KMS-11 (cell line): ENCODE results near the gene LIN7B.

Experiments used
- H2AFZ ChIP-seq: fragments of 200-600 bp; sonication (generic); 2 replicates; pipeline ENCODE4 v1.6.1; 2016; ENCODE audit warnings: antibody characterized with exemption, mixed run types, low read depth
- H3K27ac ChIP-seq: fragments of 200-600 bp; sonication (generic); 2 replicates; pipeline ENCODE4 v1.6.1; 2016; ENCODE audit warnings: mild to moderate bottlenecking, mixed run types
- H3K27me3 ChIP-seq: fragments of 200-600 bp; sonication (generic); 2 replicates; pipeline ENCODE4 v1.6.1; 2017; ENCODE audit warnings: mild to moderate bottlenecking, low read depth, mixed run types, moderate library complexity; ENCODE audit not compliant: insufficient read depth
- H3K36me3 ChIP-seq: fragments of 200-600 bp; sonication (generic); 2 replicates; pipeline ENCODE4 v1.6.1; 2017; ENCODE audit warnings: mild to moderate bottlenecking, mixed run types; ENCODE audit not compliant: insufficient read depth
- H3K4me1 ChIP-seq: fragments of 200-600 bp; sonication (generic); 2 replicates; pipeline ENCODE4 v1.6.1; 2016; ENCODE audit warnings: mild to moderate bottlenecking, low read depth, mixed run types; ENCODE audit not compliant: poor library complexity, severe bottlenecking
- H3K4me2 ChIP-seq: fragments of 200-600 bp; sonication (generic); 2 replicates; pipeline ENCODE4 v1.7.0; 2016; ENCODE audit warnings: mild to moderate bottlenecking, mixed run types
- H3K4me3 ChIP-seq: fragments of 200-600 bp; sonication (generic); IDR thresholded peaks from 2 replicates; pipeline ENCODE4 v1.6.1; 2017; ENCODE audit warnings: low read depth, low read length, mixed read lengths; ENCODE audit not compliant: insufficient read depth
- H3K79me2 ChIP-seq: fragments of 200-600 bp; sonication (generic); 2 replicates; pipeline ENCODE4 v1.6.1; 2016; ENCODE audit warnings: low read depth, mixed run types; ENCODE audit not compliant: insufficient read depth
- H3K9ac ChIP-seq: fragments of 200-600 bp; sonication (generic); 2 replicates; pipeline ENCODE4 v1.6.1; 2016; ENCODE audit warnings: mild to moderate bottlenecking, mixed run types
- H4K20me1 ChIP-seq: fragments of 200-600 bp; sonication (generic); 2 replicates; pipeline ENCODE4 v1.6.1; 2016; ENCODE audit warnings: mild to moderate bottlenecking, mixed run types; ENCODE audit not compliant: insufficient read depth
- TF ChIP-seq, protein P1 (sequence below): fragments of 200-600 bp; sonication (generic); conservative IDR thresholded peaks from 2 replicates; pipeline ENCODE4 v1.6.1; 2017; ENCODE audit warnings: low read depth, mild to moderate bottlenecking, antibody characterized with exemption, low read length, moderate library complexity, mixed read lengths

The LIN7B gene

DNA sequence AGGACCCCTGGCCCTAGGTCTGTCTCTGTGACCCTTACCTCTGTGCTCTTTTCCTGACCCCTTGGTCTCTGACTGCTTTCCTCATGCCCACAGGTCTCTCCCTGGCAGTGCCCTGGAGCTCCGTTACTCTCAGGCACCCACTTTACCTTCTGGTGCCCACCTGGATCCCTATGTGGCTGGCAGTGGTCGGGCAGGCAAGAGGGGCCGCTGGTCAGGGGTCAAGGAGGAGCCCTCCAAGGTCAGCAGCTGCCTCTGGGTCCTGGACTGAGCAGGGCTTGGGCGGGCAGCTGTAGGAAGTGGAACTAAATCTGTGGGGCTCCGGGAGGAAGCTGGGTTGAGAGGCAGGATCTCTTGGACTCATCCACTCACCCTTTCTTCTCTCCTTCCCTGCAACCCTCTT, 21.5 kb downstream of the LIN7B start:
- no peak overlapping the region for H3K4me3 ChIP-seq
- TF ChIP-seq, protein P1, sequence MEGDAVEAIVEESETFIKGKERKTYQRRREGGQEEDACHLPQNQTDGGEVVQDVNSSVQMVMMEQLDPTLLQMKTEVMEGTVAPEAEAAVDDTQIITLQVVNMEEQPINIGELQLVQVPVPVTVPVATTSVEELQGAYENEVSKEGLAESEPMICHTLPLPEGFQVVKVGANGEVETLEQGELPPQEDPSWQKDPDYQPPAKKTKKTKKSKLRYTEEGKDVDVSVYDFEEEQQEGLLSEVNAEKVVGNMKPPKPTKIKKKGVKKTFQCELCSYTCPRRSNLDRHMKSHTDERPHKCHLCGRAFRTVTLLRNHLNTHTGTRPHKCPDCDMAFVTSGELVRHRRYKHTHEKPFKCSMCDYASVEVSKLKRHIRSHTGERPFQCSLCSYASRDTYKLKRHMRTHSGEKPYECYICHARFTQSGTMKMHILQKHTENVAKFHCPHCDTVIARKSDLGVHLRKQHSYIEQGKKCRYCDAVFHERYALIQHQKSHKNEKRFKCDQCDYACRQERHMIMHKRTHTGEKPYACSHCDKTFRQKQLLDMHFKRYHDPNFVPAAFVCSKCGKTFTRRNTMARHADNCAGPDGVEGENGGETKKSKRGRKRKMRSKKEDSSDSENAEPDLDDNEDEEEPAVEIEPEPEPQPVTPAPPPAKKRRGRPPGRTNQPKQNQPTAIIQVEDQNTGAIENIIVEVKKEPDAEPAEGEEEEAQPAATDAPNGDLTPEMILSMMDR = no peak
- no peak overlapping the region for H3K9ac ChIP-seq
- no peak overlapping the region for H3K4me2 ChIP-seq
- H3K79me2 ChIP-seq = no peaks in the 10 kb centered on the region
- H3K27me3 ChIP-seq = no peaks in the 10 kb centered on the region
- H3K4me1 ChIP-seq = no peaks in the 10 kb centered on the region
- no peak overlapping the region for H2AFZ ChIP-seq
- H3K27ac ChIP-seq = no peak overlapping the region
- no peaks in the 10 kb centered on the region for H4K20me1 ChIP-seq
- H3K36me3 ChIP-seq = no peaks in the 10 kb centered on the region

DNA sequence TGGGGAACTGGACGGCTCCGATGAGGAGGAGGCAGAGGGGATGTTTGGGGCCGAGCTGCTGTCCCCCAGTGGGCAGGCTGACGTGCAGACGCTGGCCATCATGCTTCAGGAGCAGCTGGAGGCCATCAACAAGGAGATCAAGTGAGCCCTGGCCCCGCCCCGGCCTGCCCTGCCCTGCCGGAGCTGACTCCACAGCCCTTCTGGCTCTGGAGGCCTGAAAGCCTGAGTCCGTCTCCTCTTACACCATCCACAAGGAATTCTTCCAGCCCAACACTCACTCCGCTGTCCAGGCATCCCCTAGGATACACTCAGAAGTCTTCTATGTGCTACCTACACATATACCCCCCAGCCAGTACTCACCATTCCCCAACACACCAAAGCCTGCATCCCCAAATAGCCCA, 22.6 kb downstream of the LIN7B start:
- Histone ChIP-seq H2AFZ (no peak overlapping the region), H3K27ac (no peak overlapping the region), H3K4me2 (no peak overlapping the region), H3K36me3 (no peaks in the 10 kb centered on the region), H3K4me1 (no peaks in the 10 kb centered on the region), H3K4me3 (no peak overlapping the region), H3K27me3 (no peaks in the 10 kb centered on the region), H3K9ac (no peak overlapping the region), H3K79me2 (no peaks in the 10 kb centered on the region), H4K20me1 (no peaks in the 10 kb centered on the region)
- TF ChIP-seq, protein P1 = no peak

DNA sequence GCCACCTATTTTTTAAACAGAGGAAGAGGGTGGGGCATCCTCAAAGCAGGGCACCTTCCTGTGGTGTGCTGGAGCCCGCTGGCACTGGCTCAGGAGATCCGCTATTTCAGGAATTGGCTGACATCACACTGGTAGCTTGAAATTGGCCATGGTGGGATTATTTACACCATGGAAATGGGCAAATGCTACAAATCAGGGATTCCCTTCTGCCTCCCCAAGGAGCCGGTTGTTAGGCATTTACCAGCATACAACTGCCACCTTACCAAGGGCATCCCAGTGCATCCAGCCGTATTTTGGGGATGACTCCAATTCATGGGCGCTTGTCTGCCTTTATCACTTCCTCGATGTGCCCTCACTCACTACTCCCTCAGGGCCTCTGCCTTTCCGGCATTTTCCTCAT, 26.8 kb downstream of the LIN7B start:
- H3K4me3 ChIP-seq = no peak overlapping the region
- H3K27me3 ChIP-seq = no peaks in the 10 kb centered on the region
- TF ChIP-seq, protein P1 = no peak
- no peaks in the 10 kb centered on the region for H3K79me2 ChIP-seq
- H3K27ac ChIP-seq = no peak overlapping the region
- no peak overlapping the region for H3K9ac ChIP-seq
- H3K4me1 ChIP-seq = peaks cover 7% of the 10 kb centered on the region
- H3K36me3 ChIP-seq = no peaks in the 10 kb centered on the region
- no peak overlapping the region for H3K4me2 ChIP-seq
- no peak overlapping the region for H2AFZ ChIP-seq
- no peaks in the 10 kb centered on the region for H4K20me1 ChIP-seq

DNA sequence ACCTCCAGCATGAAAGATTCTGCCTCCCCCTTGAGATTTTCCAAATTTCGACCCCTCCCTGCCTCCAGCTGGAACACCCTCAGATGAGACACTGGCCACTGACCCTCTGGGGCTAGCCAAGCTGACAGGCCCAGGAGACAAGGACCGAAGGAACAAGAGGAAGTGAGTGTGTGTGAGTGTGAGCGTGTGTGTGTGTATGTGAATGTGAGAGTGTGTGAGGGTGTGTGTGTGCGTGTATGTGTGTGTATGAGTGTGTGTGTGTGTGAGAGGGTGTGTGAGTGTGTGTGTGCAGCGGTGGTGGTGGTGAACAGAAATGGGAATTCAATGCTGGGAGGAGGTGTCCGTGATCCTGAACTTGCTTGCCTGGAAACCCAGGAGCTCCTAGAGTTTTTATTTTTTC, 27.2 kb downstream of the LIN7B start:
- TF ChIP-seq, protein P1 = no peak
- Histone ChIP-seq H3K4me1 (peaks cover 9% of the 10 kb centered on the region), H3K27ac (no peak overlapping the region), H3K79me2 (no peaks in the 10 kb centered on the region), H3K4me2 (no peak overlapping the region), H3K4me3 (no peak overlapping the region), H2AFZ (no peak overlapping the region), H3K36me3 (no peaks in the 10 kb centered on the region), H3K9ac (no peak overlapping the region), H3K27me3 (peaks cover 2% of the 10 kb centered on the region; the same call in 1 of the 2 replicates), H4K20me1 (no peaks in the 10 kb centered on the region)
